Esophagus squamous epithelium (tissue), 4 donors: ENCODE measurements around the gene SERTAD4.

Source experiments
- CTCF ChIP-seq, 6 experiments: fragments of 450-650 bp in 4 of 6; fragments of 200-600 bp in 2 of 6; sonication (generic) in 2 of 6; IDR thresholded peaks; one replicate each; pipeline ENCODE4 v1.5.1; 2016 to 2019; ENCODE audit warnings: antibody characterized with exemption in 6 of 6, mild to moderate bottlenecking in 4 of 6, moderate library complexity in 4 of 6
- POLR2A ChIP-seq, 4 donors: fragments of 450-650 bp; IDR thresholded peaks; one replicate each; pipeline ENCODE4 v1.6.1; 2017; ENCODE audit warnings: antibody characterized with exemption in 4 of 4, mild to moderate bottlenecking in 4 of 4, moderate library complexity in 3 of 4

DNA sequence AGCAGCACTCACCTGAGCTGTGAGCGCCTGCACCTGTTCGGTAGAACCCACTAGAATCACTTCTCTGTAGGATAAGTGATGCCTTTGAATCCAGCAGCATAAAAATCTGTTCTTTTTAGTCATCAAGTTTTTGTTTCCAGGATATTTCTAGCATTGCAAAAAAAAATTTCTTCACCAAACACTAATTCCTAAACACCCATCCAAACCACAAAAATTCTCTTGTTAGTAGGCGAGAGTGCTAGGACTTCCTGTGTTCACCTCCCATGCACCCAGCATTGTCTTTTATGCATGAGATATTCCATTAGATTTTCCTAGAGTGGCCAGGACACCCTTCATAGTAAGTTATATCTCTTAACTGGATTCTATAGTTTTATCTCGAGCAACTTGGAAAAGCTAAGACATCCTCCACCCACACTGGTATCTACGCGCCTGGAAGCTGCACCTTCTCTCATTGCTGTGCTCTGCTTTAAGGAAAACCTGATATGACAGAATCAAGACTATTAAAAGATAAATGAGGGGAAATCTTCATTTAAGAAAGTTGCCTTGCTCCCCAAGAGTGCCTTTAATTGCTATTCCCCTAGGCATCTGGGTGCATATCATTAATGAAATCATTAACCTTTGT is 12.3 kb downstream of the SERTAD4 start:
- no peak for TF ChIP-seq POLR2A (IDR thresholded peaks at IDR 0.05)
- no peak for TF ChIP-seq CTCF (IDR thresholded peaks at IDR 0.05)
